ENCODE results near the gene BUB1B.
A peak's percentile ranks its signal among the peaks of the same experiment; 100 is the strongest.

BUB1B gene

DNA sequence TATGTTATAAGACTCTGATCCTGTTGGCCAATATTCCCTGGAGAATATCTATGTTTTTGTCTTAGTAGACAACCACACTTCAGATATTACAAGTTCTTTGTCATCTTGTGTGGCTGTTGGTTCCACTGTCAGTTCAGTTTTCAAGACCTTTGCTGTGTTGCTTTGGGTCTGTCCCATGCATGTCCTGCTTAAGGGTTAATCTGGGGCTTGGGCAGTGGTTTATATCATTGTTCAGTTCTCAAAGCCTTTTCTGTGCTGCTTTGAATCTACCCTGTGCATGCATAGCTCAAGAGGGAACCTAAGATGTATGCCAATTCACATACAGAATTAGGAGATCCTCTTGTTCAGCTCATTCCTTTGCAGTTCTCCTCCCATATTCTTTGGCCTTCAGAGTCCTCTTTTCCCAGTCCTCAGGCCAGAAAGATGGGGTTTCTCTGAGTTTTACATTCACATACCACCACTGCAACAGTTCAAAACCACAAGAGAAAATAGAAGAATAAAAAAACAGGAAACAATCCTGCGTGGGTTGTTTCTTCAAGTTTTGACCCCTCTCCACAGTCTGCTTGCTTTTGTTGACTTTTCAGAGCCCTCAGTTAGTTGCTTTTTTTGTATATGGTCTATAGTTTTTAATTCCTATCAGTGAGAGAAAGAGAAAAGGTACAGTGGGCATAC lies 21.6 kb downstream of the BUB1B start:
- no peak overlapping the region for H3K27ac ChIP-seq (ENCODE audit: insufficient read depth, low read length, poor library complexity, severe bottlenecking)
- peaks cover 7% of the 10 kb centered on the region for H3K4me1 ChIP-seq (ENCODE audit: control insufficient read depth, insufficient read depth, low read length, poor library complexity, severe bottlenecking)
- DNase-seq, result no peak
- H3K27me3 ChIP-seq (replicated peaks; ENCODE audit: control insufficient read depth, insufficient read depth, low read length, poor library complexity, severe bottlenecking), result no peaks in the 10 kb centered on the region
- no peaks in the 10 kb centered on the region for H3K9me3 ChIP-seq (ENCODE audit: control insufficient read depth, low read length)
- H3K36me3 ChIP-seq (ENCODE audit: control insufficient read depth, insufficient read depth, low read length), result no peaks in the 10 kb centered on the region
- no peak overlapping the region for H3K4me3 ChIP-seq (ENCODE audit: insufficient read depth, low read depth, low read length, poor library complexity, severe bottlenecking)

DNA sequence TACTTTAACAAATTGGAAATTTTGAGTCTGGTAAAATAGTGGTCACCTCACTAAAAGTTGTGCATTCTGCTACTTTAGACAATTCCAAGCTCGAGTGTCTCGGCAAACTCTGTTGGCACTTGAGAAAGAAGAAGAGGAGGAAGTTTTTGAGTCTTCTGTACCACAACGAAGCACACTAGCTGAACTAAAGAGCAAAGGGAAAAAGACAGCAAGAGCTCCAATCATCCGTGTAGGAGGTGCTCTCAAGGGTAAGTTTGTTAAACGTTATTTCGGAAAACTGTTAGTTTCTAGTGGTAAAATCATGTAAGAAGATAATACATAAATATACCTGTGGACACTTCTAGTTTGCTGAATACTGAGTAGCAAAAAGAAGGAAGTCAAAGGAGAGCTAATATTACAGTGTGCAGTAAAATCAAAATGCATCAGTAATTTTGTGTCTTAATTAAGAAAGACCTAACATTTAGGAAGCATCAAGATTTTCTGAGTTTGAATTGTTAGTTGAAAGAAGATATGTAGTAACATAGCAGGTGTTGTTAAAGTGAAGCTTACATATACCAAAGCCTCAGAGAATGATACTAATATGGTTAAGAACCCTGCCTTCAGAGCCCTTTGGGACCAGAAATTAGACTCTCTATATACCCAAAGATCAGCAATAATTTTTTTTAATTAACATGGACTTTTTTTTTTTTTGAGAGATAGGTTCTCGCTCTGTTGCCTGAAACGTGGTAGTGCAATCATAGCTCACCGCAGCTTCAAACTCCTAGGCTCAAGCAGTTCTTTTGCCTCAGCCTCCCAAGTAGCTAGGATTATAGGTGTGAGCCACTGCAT lies 23.0 kb downstream of the BUB1B start:
- no peak overlapping the region for H3K4me3 ChIP-seq (ENCODE audit: insufficient read depth, low read depth, low read length, poor library complexity, severe bottlenecking)
- H3K9me3 ChIP-seq (ENCODE audit: control insufficient read depth, low read length), result no peaks in the 10 kb centered on the region
- no peak overlapping the region for H3K27ac ChIP-seq (ENCODE audit: insufficient read depth, low read length, poor library complexity, severe bottlenecking)
- no peaks in the 10 kb centered on the region for H3K27me3 ChIP-seq (replicated peaks; ENCODE audit: control insufficient read depth, insufficient read depth, low read length, poor library complexity, severe bottlenecking)
- no peak for DNase-seq
- H3K4me1 ChIP-seq (ENCODE audit: control insufficient read depth, insufficient read depth, low read length, poor library complexity, severe bottlenecking), result peaks cover 7% of the 10 kb centered on the region
- no peaks in the 10 kb centered on the region for H3K36me3 ChIP-seq (ENCODE audit: control insufficient read depth, insufficient read depth, low read length)

DNA sequence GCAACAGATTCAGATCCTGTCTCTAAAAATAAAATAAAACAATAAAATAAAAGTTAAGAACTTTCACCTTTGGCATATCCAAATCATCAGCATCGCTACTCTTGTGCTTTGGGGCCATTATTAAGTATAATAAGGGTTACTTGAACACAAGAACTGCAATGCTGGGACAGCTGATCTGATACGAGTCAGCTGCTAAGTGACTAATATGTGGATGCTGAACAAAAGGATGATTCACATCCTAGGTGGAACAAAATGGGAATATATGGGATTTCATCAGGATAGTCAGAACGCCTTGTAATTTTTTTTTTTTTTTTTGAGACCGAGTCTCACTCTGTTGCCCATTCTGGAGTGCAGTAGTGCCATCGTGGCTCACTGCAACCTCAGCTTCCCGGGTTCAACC lies 29.7 kb downstream of the BUB1B start:
- DNase-seq, result no peak
- no peaks in the 10 kb centered on the region for H3K4me1 ChIP-seq (ENCODE audit: control insufficient read depth, insufficient read depth, low read length, poor library complexity, severe bottlenecking)
- no peaks in the 10 kb centered on the region for H3K27me3 ChIP-seq (replicated peaks; ENCODE audit: control insufficient read depth, insufficient read depth, low read length, poor library complexity, severe bottlenecking)
- H3K27ac ChIP-seq (ENCODE audit: insufficient read depth, low read length, poor library complexity, severe bottlenecking), result no peak overlapping the region
- H3K36me3 ChIP-seq (ENCODE audit: control insufficient read depth, insufficient read depth, low read length), result no peaks in the 10 kb centered on the region
- H3K4me3 ChIP-seq (ENCODE audit: insufficient read depth, low read depth, low read length, poor library complexity, severe bottlenecking), result no peak overlapping the region
- H3K9me3 ChIP-seq (ENCODE audit: control insufficient read depth, low read length), result no peaks in the 10 kb centered on the region

DNA sequence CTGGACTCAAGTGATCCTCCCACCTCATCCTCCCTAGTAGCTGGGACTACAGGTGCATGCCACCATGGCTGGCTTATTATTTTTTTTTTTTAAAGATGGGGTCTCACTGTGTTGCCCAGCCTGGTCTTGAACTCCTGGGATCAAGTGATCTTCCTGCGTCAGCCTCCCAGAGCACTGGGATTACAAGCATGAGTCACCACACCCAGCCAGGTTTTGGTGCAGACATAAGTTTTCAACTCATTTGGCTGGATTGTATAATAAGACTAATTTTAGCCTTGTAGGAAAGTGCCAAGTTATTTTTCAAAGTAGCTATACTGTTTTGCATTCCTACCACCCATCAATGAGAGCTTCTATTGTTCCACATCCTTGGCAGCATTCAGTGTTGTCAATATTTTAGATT lies 32.1 kb downstream of the BUB1B start:
- H3K4me1 ChIP-seq (ENCODE audit: control insufficient read depth, insufficient read depth, low read length, poor library complexity, severe bottlenecking), result peaks cover 4% of the 10 kb centered on the region
- no peak for DNase-seq
- H3K27me3 ChIP-seq (replicated peaks; ENCODE audit: control insufficient read depth, insufficient read depth, low read length, poor library complexity, severe bottlenecking), result no peaks in the 10 kb centered on the region
- no peak overlapping the region for H3K4me3 ChIP-seq (ENCODE audit: insufficient read depth, low read depth, low read length, poor library complexity, severe bottlenecking)
- no peak overlapping the region for H3K27ac ChIP-seq (ENCODE audit: insufficient read depth, low read length, poor library complexity, severe bottlenecking)
- H3K36me3 ChIP-seq (ENCODE audit: control insufficient read depth, insufficient read depth, low read length), result no peaks in the 10 kb centered on the region
- no peaks in the 10 kb centered on the region for H3K9me3 ChIP-seq (ENCODE audit: control insufficient read depth, low read length)

DNA sequence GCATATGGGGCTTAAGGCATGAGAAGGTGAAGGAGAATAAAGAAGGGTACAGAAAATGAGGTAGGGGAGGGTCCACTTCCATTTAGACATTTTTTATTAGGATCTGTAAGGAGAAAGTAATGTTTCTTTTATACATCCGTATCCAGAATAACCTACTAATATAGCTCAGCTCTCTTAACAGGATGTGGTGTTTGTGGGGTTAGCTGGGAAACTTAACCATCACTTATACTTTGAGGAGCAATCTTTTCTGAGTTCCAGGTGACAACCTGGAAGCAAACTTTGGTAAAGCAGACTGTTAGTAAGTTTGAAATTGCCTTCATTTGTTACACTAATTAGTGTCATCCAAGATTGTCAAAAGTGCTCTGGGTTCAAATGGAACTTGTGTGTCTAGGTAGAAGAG lies 36.6 kb downstream of the BUB1B start:
- Histone ChIP-seq H3K27ac (ENCODE audit: insufficient read depth, low read length, poor library complexity, severe bottlenecking) (no peak overlapping the region), H3K36me3 (ENCODE audit: control insufficient read depth, insufficient read depth, low read length) (no peaks in the 10 kb centered on the region), H3K4me3 (ENCODE audit: insufficient read depth, low read depth, low read length, poor library complexity, severe bottlenecking) (no peak overlapping the region), H3K4me1 (ENCODE audit: control insufficient read depth, insufficient read depth, low read length, poor library complexity, severe bottlenecking) (peaks cover 4% of the 10 kb centered on the region), H3K9me3 (ENCODE audit: control insufficient read depth, low read length) (no peaks in the 10 kb centered on the region), H3K27me3 (replicated peaks; ENCODE audit: control insufficient read depth, insufficient read depth, low read length, poor library complexity, severe bottlenecking) (no peaks in the 10 kb centered on the region)
- DNase-seq, result no peak

DNA sequence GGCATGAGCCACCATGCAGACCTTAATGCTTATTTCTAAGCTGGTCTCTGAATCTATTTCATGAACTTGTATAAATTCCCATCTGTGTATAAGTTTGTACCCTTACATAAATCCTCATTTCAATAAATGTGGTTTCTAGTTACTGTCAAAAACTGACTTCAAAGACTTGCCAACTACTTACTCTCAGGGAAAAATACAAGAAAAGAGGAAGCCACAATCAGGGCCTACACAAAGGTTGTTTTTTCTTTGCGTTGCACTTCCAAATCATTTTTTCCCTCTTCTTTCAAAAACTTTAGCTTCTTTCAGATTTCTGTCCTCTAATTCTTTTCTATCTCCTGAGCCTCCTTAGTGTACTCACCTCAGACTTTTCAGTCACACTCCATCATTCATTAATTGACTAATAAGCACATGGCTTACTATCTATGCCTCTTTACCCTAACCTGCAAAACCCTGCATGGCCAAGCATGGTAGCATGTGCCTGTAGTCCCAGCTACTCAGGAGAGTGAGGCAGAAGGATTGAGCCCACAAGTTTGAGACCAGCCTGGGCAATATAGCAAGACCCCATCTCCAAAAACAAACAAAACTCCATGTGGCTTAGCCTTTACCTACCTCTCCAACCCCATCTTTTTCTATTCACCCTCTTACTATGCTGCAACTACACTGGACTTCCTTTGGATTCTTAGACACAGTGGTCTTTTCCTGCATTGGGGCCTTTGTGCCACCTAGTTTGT lies 37.7 kb downstream of the BUB1B start:
- Histone ChIP-seq H3K9me3 (ENCODE audit: control insufficient read depth, low read length) (no peaks in the 10 kb centered on the region), H3K36me3 (ENCODE audit: control insufficient read depth, insufficient read depth, low read length) (no peaks in the 10 kb centered on the region), H3K4me3 (ENCODE audit: insufficient read depth, low read depth, low read length, poor library complexity, severe bottlenecking) (no peak overlapping the region), H3K27me3 (replicated peaks; ENCODE audit: control insufficient read depth, insufficient read depth, low read length, poor library complexity, severe bottlenecking) (no peaks in the 10 kb centered on the region), H3K27ac (ENCODE audit: insufficient read depth, low read length, poor library complexity, severe bottlenecking) (no peak overlapping the region), H3K4me1 (ENCODE audit: control insufficient read depth, insufficient read depth, low read length, poor library complexity, severe bottlenecking) (peaks cover 4% of the 10 kb centered on the region)
- DNase-seq, result no peak

DNA sequence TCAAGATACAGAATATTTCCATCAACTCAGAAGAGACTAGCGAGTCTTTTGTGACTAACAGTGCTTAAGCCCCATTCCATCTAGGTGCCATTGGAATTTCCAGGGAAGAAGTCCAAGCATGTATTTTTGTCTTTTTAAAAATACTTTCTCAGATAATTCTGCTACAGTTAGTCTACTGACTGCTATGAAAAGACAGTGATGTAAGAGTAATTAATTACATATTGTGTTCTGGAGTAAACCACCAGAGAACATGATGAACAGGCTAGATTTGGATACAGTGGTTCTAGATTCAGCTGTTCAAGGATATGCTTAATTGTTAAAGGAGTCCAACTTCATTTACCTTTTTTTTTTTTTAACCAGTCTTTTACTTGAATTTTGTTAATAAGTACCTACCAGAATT lies 43.2 kb downstream of the BUB1B start:
- H3K27me3 ChIP-seq (replicated peaks; ENCODE audit: control insufficient read depth, insufficient read depth, low read length, poor library complexity, severe bottlenecking), result no peaks in the 10 kb centered on the region
- H3K27ac ChIP-seq (ENCODE audit: insufficient read depth, low read length, poor library complexity, severe bottlenecking), result no peak overlapping the region
- DNase-seq, result no peak
- no peaks in the 10 kb centered on the region for H3K9me3 ChIP-seq (ENCODE audit: control insufficient read depth, low read length)
- no peaks in the 10 kb centered on the region for H3K4me1 ChIP-seq (ENCODE audit: control insufficient read depth, insufficient read depth, low read length, poor library complexity, severe bottlenecking)
- H3K4me3 ChIP-seq (ENCODE audit: insufficient read depth, low read depth, low read length, poor library complexity, severe bottlenecking), result no peak overlapping the region
- no peaks in the 10 kb centered on the region for H3K36me3 ChIP-seq (ENCODE audit: control insufficient read depth, insufficient read depth, low read length)

DNA sequence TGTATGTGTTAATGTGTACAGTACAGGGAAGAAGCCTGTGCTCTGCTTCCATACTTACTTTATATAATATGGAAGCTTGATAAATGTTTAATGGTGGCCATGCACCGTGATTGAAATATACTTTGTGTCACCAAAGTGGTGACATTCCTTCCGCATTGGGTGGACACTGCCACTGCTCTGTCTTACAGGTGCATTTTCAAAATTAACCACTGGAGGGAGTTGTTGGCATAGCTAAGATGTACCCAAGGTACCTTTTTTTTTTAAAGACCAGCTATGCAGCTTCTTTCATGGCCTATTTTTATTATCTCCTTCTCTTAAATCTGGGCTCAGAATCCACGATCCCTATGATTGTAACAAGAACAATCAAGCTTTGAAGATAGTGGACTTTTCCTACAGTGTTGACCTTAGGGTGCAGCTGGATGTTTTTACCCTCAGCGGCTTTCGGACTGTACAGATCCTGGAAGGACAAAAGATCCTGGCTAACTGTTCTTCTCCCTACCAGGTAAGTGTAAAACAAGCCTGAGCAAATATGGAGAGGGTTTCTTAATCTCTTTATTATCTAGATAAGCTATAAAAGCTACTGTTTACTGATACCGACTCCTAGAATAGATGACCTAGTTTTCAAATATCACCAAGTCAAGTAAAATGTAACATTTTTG lies 56.4 kb downstream of the BUB1B start:
- H3K4me3 ChIP-seq (ENCODE audit: insufficient read depth, low read depth, low read length, poor library complexity, severe bottlenecking), result no peak overlapping the region
- DNase-seq, result peak in 1 of 3 donors; percentile 16
- no peaks in the 10 kb centered on the region for H3K9me3 ChIP-seq (ENCODE audit: control insufficient read depth, low read length)
- H3K4me1 ChIP-seq (ENCODE audit: control insufficient read depth, insufficient read depth, low read length, poor library complexity, severe bottlenecking), result no peaks in the 10 kb centered on the region
- H3K36me3 ChIP-seq (ENCODE audit: control insufficient read depth, insufficient read depth, low read length), result no peaks in the 10 kb centered on the region
- no peak overlapping the region for H3K27ac ChIP-seq (ENCODE audit: insufficient read depth, low read length, poor library complexity, severe bottlenecking)
- H3K27me3 ChIP-seq (replicated peaks; ENCODE audit: control insufficient read depth, insufficient read depth, low read length, poor library complexity, severe bottlenecking), result no peaks in the 10 kb centered on the region

DNA sequence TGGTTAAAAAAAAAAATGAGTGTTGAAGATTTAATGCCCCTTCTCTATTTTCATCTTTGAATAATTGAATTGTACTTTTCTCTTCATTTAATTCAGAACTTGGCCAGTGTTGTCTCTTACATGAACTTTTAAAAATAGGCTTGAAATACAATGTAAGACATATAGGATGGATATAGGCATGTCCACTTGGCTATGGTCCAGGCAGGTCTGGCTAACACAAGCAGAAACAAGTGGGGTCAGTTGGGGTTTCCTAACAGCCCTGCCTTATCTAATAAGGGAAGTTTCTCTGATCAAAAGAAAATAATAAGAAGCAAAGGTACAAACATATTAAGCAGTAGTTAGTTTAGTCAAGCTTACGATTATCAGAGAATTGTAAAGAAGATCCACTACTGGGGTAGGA lies 58.9 kb downstream of the BUB1B start:
- no peaks in the 10 kb centered on the region for H3K9me3 ChIP-seq (ENCODE audit: control insufficient read depth, low read length)
- DNase-seq, result no peak
- H3K27ac ChIP-seq (ENCODE audit: insufficient read depth, low read length, poor library complexity, severe bottlenecking), result no peak overlapping the region
- H3K4me1 ChIP-seq (ENCODE audit: control insufficient read depth, insufficient read depth, low read length, poor library complexity, severe bottlenecking), result no peaks in the 10 kb centered on the region
- no peak overlapping the region for H3K4me3 ChIP-seq (ENCODE audit: insufficient read depth, low read depth, low read length, poor library complexity, severe bottlenecking)
- H3K27me3 ChIP-seq (replicated peaks; ENCODE audit: control insufficient read depth, insufficient read depth, low read length, poor library complexity, severe bottlenecking), result no peaks in the 10 kb centered on the region
- no peaks in the 10 kb centered on the region for H3K36me3 ChIP-seq (ENCODE audit: control insufficient read depth, insufficient read depth, low read length)

Data from effector memory CD4-positive, alpha-beta T cell (primary cell).